HuH-7.5 (cell line): ENCODE measurements around the gene MED31.
"Not testable (repeated sequence)": the region's sequence is repeated elsewhere in the genome, so short reads cannot be mapped to it uniquely, and the experiment has no call there.

Experiments used
- DNase-seq: peaks from one replicate; pipeline ENCODE4 v3.0.0; 2011; ENCODE audit warnings: low spot score

MED31 gene

GRCh38 chr17:6651354-6651918 is at the start of gene MED31, which contains the start of gene C17orf100:
TSS of gene MED31 (minus strand) at chr17:6651605. CDS start at chr17:6651528, 77 bp downstream.
TSS of gene C17orf100 (plus strand) at chr17:6651762. CDS start at chr17:6651914, 152 bp downstream.
- DNase-seq, result peak; percentile 91

- DNase-seq, result no peak
These were observed 49.5 kb upstream of the MED31 start for GRCh38 chr17:6700948-6701307.

GRCh38 chr17:6699997-6700947 is 48.9 kb upstream of the MED31 start:
- DNase-seq, result peak; percentile 43

- DNase-seq, result no peak
These were observed 46.6 kb upstream of the MED31 start for GRCh38 chr17:6698004-6698403.

GRCh38 chr17:6696906-6697305 is 45.5 kb upstream of the MED31 start:
- DNase-seq, result no peak

GRCh38 chr17:6695565-6695964 is 44.2 kb upstream of the MED31 start:
- DNase-seq, result no peak

GRCh38 chr17:6695051-6695450 is 43.6 kb upstream of the MED31 start:
- no peak for DNase-seq

- not testable (repeated sequence) for DNase-seq
These were observed 40.6 kb upstream of the MED31 start for GRCh38 chr17:6691958-6692357.

- DNase-seq, result no peak
These were observed 40.1 kb upstream of the MED31 start for GRCh38 chr17:6691546-6691945.

- no peak for DNase-seq
These were observed 39.2 kb upstream of the MED31 start for GRCh38 chr17:6690641-6691040.

- DNase-seq, result no peak
These were observed 37.5 kb upstream of the MED31 start for GRCh38 chr17:6688944-6689343.

GRCh38 chr17:6686026-6686425 is 34.6 kb upstream of the MED31 start:
- no peak for DNase-seq

- DNase-seq, result no peak
These were observed 33.7 kb upstream of the MED31 start for GRCh38 chr17:6684881-6685767.

GRCh38 chr17:6684460-6684783 is 33.0 kb upstream of the MED31 start:
- DNase-seq, result no peak

- DNase-seq, result no peak
These were observed 32.5 kb upstream of the MED31 start for GRCh38 chr17:6683730-6684459.

- no peak for DNase-seq
These were observed 31.8 kb upstream of the MED31 start for GRCh38 chr17:6683081-6683684.

GRCh38 chr17:6682339-6682738 is 30.9 kb upstream of the MED31 start:
- DNase-seq, result no peak

GRCh38 chr17:6681671-6682070 is 30.3 kb upstream of the MED31 start:
- no peak for DNase-seq

GRCh38 chr17:6681176-6681575 is 29.8 kb upstream of the MED31 start:
- no peak for DNase-seq

GRCh38 chr17:6679241-6679640 is 27.8 kb upstream of the MED31 start:
- DNase-seq, result no peak

- no peak for DNase-seq
These were observed 26.5 kb upstream of the MED31 start for GRCh38 chr17:6677946-6678345.
